ENCODE data around the gene AHDC1. TPM values are rescaled to one million over a fixed set of nuclear protein-coding genes. Genes with fewer than 3 reads are reported as not detected.

AHDC1 gene
- total and polyA plus RNA-seq, 10 of the 15 experiments (the other 5 are each of a cell fraction or from before 2014, with no cell fraction given) = 0.21 to 13.0 (median 1.4) TPM

DNA sequence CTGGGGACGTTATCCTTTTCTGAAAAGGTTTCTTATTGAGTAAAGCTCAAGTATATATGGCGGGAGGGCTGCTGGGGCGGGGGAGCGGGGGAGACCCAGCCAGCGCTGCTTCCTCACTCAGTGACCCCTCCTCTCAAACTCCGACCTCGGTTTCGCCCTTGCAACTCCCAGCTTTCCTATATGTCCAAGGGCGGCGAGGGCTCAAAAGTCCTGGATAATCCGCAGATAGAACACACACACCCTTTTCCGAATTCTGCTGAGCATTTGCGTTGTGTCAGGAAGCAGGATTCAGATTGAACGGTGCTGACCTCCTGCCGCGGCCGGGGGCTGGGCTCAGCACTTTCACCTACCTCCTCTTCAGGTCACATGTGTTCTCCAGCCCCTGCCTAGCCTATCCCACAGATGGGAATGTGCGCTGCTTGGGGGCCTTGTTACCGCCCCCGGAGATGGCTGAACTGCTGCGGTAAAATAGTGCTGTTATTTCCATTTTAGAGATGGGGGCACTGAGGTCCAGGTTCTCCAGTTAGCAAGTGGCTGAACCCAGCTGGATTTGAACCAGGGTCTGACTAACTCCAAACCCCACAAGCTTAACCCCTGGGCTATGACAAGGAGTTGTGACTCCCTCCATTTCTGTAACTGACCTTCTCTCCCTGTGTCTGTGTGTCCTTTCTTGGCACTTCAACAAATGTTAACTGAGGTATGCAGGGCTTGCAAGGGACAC, 795 bp upstream of the AHDC1 start:
- ATAC-seq = no peak
- 42% methylated on average over 21 of the region's 21 CpGs for WGBS (ENCODE audit: insufficient coverage, insufficient replicate concordance, low lambda C conversion rate, missing lambda C conversion rate)
- ChIA-PET POLR2A (interaction anchor here (0.6 to 2.2 kb wide), 12 partner anchors 30 to 462 kb away, joined by 3 to 9 read pairs (median 4); partner anchors contain the start of gene WASF2), SMC1A (ENCODE audit: uncharacterized antibody, unreplicated experiment) (interaction anchor here (0.9 to 9.2 kb wide), 9 partner anchors 8 to 208 kb away, joined by 3 to 248 read pairs (median 5); partner anchors contain the start of gene FAM76A), CTCF (interaction anchor here (0.6 to 10.4 kb wide), 19 partner anchors 8 to 306 kb away, joined by 3 to 327 read pairs (median 8); no protein-coding TSS in a partner anchor), RAD21 (ENCODE audit: unreplicated experiment) (interaction anchor here (0.7 to 11.0 kb wide), 24 partner anchors 13 to 309 kb away, joined by 3 to 268 read pairs (median 4); partner anchors contain the start of gene WASF2)
- H3K27ac ChIP-seq (ENCODE audit: control insufficient read depth, insufficient read depth) = no peak overlapping the region
- peaks cover 1% of the 10 kb centered on the region for H3K79me2 ChIP-seq (ENCODE audit: control insufficient read depth, insufficient read depth, low read length)
- no peaks in the 10 kb centered on the region; a peak in 2 of 4 replicates for H3K36me3 ChIP-seq (ENCODE audit: control insufficient read depth in 2 of 2, insufficient read depth in 2 of 2, low read length in 1 of 2)
- no peak for TF ChIP-seq HDAC2 (IDR thresholded peaks at IDR 0.05)
- TF ChIP-seq, protein P1, sequence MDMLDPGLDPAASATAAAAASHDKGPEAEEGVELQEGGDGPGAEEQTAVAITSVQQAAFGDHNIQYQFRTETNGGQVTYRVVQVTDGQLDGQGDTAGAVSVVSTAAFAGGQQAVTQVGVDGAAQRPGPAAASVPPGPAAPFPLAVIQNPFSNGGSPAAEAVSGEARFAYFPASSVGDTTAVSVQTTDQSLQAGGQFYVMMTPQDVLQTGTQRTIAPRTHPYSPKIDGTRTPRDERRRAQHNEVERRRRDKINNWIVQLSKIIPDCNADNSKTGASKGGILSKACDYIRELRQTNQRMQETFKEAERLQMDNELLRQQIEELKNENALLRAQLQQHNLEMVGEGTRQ (IDR thresholded peaks at IDR 0.05; ENCODE audit: borderline replicate concordance, low read depth, low read length) = no peak
- no peak for TF ChIP-seq POU2F2 (IDR thresholded peaks at IDR 0.05; ENCODE audit: borderline replicate concordance, low read depth, low read length)
- TF ChIP-seq YY1 (IDR thresholded peaks at IDR 0.05; ENCODE audit: low read depth, low read length) = no peak
- TF ChIP-seq HSF1 (IDR thresholded peaks at IDR 0.05; ENCODE audit: low read depth, low read length) = no peak
- in situ Hi-C loops (cut with MboI) = loop anchor here (5.0 kb wide), 3 partner anchors 58 to 302 kb away; partner anchors contain the start of gene GPR3
- 0 out of 2 replicates have a peak, but pooled peaks cover 3% of the 10 kb centered on the region for H4K20me1 ChIP-seq (ENCODE audit: control insufficient read depth, insufficient read depth)
- BruUV-seq (replicated peaks) = no TSS peak
- H2AFZ ChIP-seq (ENCODE audit: control insufficient read depth, low read depth, low read length) = peak overlapping the region; percentile 53
- FAIRE-seq = no peak
- H3K4me2 ChIP-seq (ENCODE audit: control insufficient read depth, insufficient read depth) = peak overlapping the region; percentile 84; the same call in 1 of the 2 replicates
- peaks cover 44% of the 10 kb centered on the region for H3K4me1 ChIP-seq (ENCODE audit: control insufficient read depth, insufficient read depth, low read length)
- no peaks in the 10 kb centered on the region for H3K27me3 ChIP-seq (replicated peaks in 1 of 2; ENCODE audit: control insufficient read depth in 2 of 2, insufficient read depth in 2 of 2, low read length in 1 of 2)
- H3K9me3 ChIP-seq (replicated peaks; ENCODE audit: control insufficient read depth, insufficient read depth, low read length) = no peaks in the 10 kb centered on the region
- H3K9ac ChIP-seq (ENCODE audit: control insufficient read depth, insufficient read depth, low read length) = no peak overlapping the region
- no peak for DNase-seq (ENCODE audit: low read depth, low spot score)
- peak overlapping the region; percentile 83; the same call in 1 of the 2 replicates for H3K4me3 ChIP-seq
- intact Hi-C loops (cut with micrococcal nuclease; ENCODE audit: unreplicated experiment) = loop anchor here (2.0 to 10.0 kb wide), 2 partner anchors 120 to 304 kb away; no protein-coding TSS in a partner anchor
